MM.1S (cell line): Measurements from ENCODE around the gene GNAS.

Experiments
- CTCF ChIP-seq: fragments of 300-600 bp; sonication (generic); IDR thresholded peaks from 2 replicates; pipeline ENCODE4 v1.5.1; 2016; ENCODE audit warnings: antibody characterized with exemption, low read length, mixed read lengths
- EZH2 ChIP-seq: fragments of 300-600 bp; sonication (generic); optimal IDR thresholded peaks from 2 replicates; pipeline ENCODE3; 2017; ENCODE audit warnings: low read depth, mild to moderate bottlenecking, antibody characterized with exemption, low read length, mixed read lengths

GRCh38 chr20:58822748-58823730 is 29.5 kb upstream of the GNAS start:
- no peak for TF ChIP-seq CTCF
- no peak for TF ChIP-seq EZH2
